GM23338 (cell line): Measurements from ENCODE around the gene FRY. TPM values are rescaled to one million over a fixed set of nuclear protein-coding genes. Genes with fewer than 3 reads are reported as not detected.

ENCODE experiments used
- ATAC-seq: fragments of 200-7000 bp; cut with Tn5 transposase; 3 replicates; pipeline ENCODE4 v1.9.1; 2020
- DNase-seq: peaks from one replicate; pipeline ENCODE4 v3.0.0-alpha.2; 2015; ENCODE audit warnings: low spot score
- H2AFZ ChIP-seq: fragments of 200-600 bp; sonication (generic); 2 replicates; pipeline ENCODE4 v1.8.0; 2016; ENCODE audit warnings: antibody characterized with exemption, mild to moderate bottlenecking, moderate library complexity
- H3F3A ChIP-seq: fragments of 200-600 bp; sonication (generic); replicated peaks from 2 replicates; pipeline ENCODE4 v1.8.0; 2017; ENCODE audit warnings: antibody characterized with exemption, mixed run types, low read depth
- H3K27ac ChIP-seq: fragments of 200-600 bp; sonication (generic); 2 replicates; pipeline ENCODE4 v1.6.1; 2016; ENCODE audit warnings: low read depth
- H3K27me3 ChIP-seq: fragments of 200-600 bp; sonication (generic); 2 replicates; pipeline ENCODE4 v1.8.0; 2016; ENCODE audit warnings: mild to moderate bottlenecking, mixed run types, moderate library complexity; ENCODE audit not compliant: insufficient read depth
- H3K36me3 ChIP-seq: fragments of 200-600 bp; sonication (generic); 2 replicates; pipeline ENCODE4 v1.8.0; 2016; ENCODE audit warnings: mild to moderate bottlenecking; ENCODE audit not compliant: insufficient read depth
- H3K4me1 ChIP-seq: fragments of 200-600 bp; sonication (generic); 2 replicates; pipeline ENCODE4 v1.8.0; 2016; ENCODE audit warnings: mild to moderate bottlenecking, moderate library complexity; ENCODE audit not compliant: insufficient read depth
- H3K4me2 ChIP-seq: fragments of 200-600 bp; sonication (generic); 2 replicates; pipeline ENCODE4 v1.7.1; 2017; ENCODE audit warnings: mixed run types
- H3K4me3 ChIP-seq: fragments of 200-600 bp; sonication (generic); 2 replicates; pipeline ENCODE4 v1.6.1; 2016; ENCODE audit warnings: mixed run types
- H3K79me2 ChIP-seq: fragments of 200-600 bp; sonication (generic); replicated peaks from 2 replicates; pipeline ENCODE4 v1.8.0; 2017; ENCODE audit warnings: mild to moderate bottlenecking; ENCODE audit not compliant: insufficient read depth
- H3K9me2 ChIP-seq: fragments of 200-600 bp; sonication (generic); 2 replicates; pipeline ENCODE4 v1.8.0; 2017; ENCODE audit not compliant: insufficient read depth
- H4K20me1 ChIP-seq: fragments of 200-600 bp; sonication (generic); replicated peaks from 2 replicates; pipeline ENCODE4 v1.8.0; 2017; ENCODE audit warnings: mild to moderate bottlenecking; ENCODE audit not compliant: insufficient read depth
- H3K27ac Mint-ChIP-seq: 2 replicates; pipeline ENCODE4 v1.8.0; 2020; ENCODE audit warnings: inconsistent platforms, mild to moderate bottlenecking, moderate library complexity, mixed read lengths
- H3K27me3 Mint-ChIP-seq: 3 replicates; pipeline ENCODE4 v1.8.0; 2022; ENCODE audit warnings: low read depth, mild to moderate bottlenecking, moderate library complexity, mixed read lengths, inconsistent platforms; ENCODE audit not compliant: insufficient read depth, poor library complexity
- H3K36me3 Mint-ChIP-seq: 3 replicates; pipeline ENCODE4 v1.8.0; 2021; ENCODE audit warnings: low read depth, mild to moderate bottlenecking, inconsistent platforms, moderate library complexity, mixed read lengths
- H3K4me1 Mint-ChIP-seq: 3 replicates; pipeline ENCODE4 v1.8.0; 2020; ENCODE audit warnings: mild to moderate bottlenecking, inconsistent platforms, mixed read lengths
- H3K4me3 Mint-ChIP-seq: 3 replicates; pipeline ENCODE4 v1.8.0; 2021; ENCODE audit warnings: moderate library complexity, mild to moderate bottlenecking, inconsistent platforms, mixed read lengths
- H3K9me3 Mint-ChIP-seq: 3 replicates; pipeline ENCODE4 v1.8.0; 2020; ENCODE audit warnings: moderate library complexity, mild to moderate bottlenecking, inconsistent platforms, mixed read lengths
- CTCF ChIP-seq, 2 experiments: fragments of 200-600 bp in 1 of 2; sonication (generic) in 1 of 2; conservative IDR thresholded peaks; 2 replicates each; pipeline versions ENCODE4 v1.5.1 to v1.6.1; 2016 to 2017; ENCODE audit warnings: antibody characterized with exemption in 2 of 2, low read depth in 2 of 2, mild to moderate bottlenecking in 2 of 2, moderate library complexity in 1 of 2
- ETS1 ChIP-seq: IDR thresholded peaks from 2 replicates; pipeline ENCODE4 v1.6.1; 2016; ENCODE audit warnings: antibody characterized with exemption
- EZH2 ChIP-seq: fragments of 200-600 bp; sonication (generic); IDR thresholded peaks from one replicate; pipeline ENCODE4 v1.8.0; 2017; ENCODE audit warnings: antibody characterized with exemption, mild to moderate bottlenecking, low read depth; ENCODE audit not compliant: unreplicated experiment
- JUNB ChIP-seq: IDR thresholded peaks from one replicate; pipeline ENCODE4 v1.6.1; 2016; ENCODE audit warnings: antibody characterized with exemption; ENCODE audit not compliant: unreplicated experiment
- NANOG ChIP-seq: IDR thresholded peaks from 2 replicates; pipeline ENCODE4 v1.6.1; 2016; ENCODE audit warnings: antibody characterized with exemption, borderline replicate concordance
- POLR2AphosphoS5 ChIP-seq: IDR thresholded peaks from 2 replicates; pipeline ENCODE4 v1.6.1; 2016; ENCODE audit warnings: antibody characterized with exemption, low read depth
- REST ChIP-seq: IDR thresholded peaks from one replicate; pipeline ENCODE4 v1.6.1; 2018; ENCODE audit warnings: antibody characterized with exemption; ENCODE audit not compliant: unreplicated experiment
- STAT1 ChIP-seq: IDR thresholded peaks from one replicate; pipeline ENCODE4 v1.6.1; 2016; ENCODE audit warnings: antibody characterized with exemption; ENCODE audit not compliant: unreplicated experiment
- ZNF114 ChIP-seq: fragments of 250-450 bp; sonication (Bioruptor Pico); IDR thresholded peaks from 2 replicates; pipeline ENCODE4 v1.5.0; 2020; ENCODE audit warnings: mild to moderate bottlenecking, moderate library complexity
- ZNF331 ChIP-seq: fragments of 250-450 bp; sonication (Bioruptor Pico); IDR thresholded peaks from 2 replicates; pipeline ENCODE4 v1.5.0; 2020; ENCODE audit warnings: low read depth, mild to moderate bottlenecking, moderate library complexity
- ZNF462 ChIP-seq: fragments of 250-450 bp; sonication (Bioruptor Pico); IDR thresholded peaks from 2 replicates; pipeline ENCODE4 v1.5.0; 2020; ENCODE audit warnings: mild to moderate bottlenecking, moderate library complexity
- polyA plus RNA-seq: library from polyadenylated mRNA; unstranded; fragments of >200 nt; fragmentation: Nextera tagmentation; extraction: Ambion mirVana; gene quantifications from 2 replicates; pipeline ENCODE4 v1.2.1, GENCODE V29; 2016
- total RNA-seq: library from RNA; depleted of rRNA; stranded (reverse); fragments of >200 nt; shearing (Covaris generic); gene quantifications from 2 replicates; pipeline ENCODE4 v1.2.3, GENCODE V29; 2014

The FRY gene
- total and polyA plus RNA-seq, 2 experiments from 2014 or later = 2.4 to 10.1 TPM

- peaks cover 2% of the 10 kb centered on the region for H3K27me3 Mint-ChIP-seq
- no peaks in the 10 kb centered on the region for H3K36me3 Mint-ChIP-seq
- no peaks in the 10 kb centered on the region for H3K9me3 Mint-ChIP-seq
- H3K79me2 ChIP-seq = no peaks in the 10 kb centered on the region
- H3K4me3 ChIP-seq = no peak overlapping the region
- H2AFZ ChIP-seq = no peak overlapping the region
- ATAC-seq = no peak
- no peaks in the 10 kb centered on the region for H3K36me3 ChIP-seq
- no peaks in the 10 kb centered on the region for H3K27me3 ChIP-seq
- H3K4me2 ChIP-seq = no peak overlapping the region
- no peaks in the 10 kb centered on the region for H3F3A ChIP-seq
- no peak overlapping the region for H3K4me3 Mint-ChIP-seq
- no peaks in the 10 kb centered on the region for H4K20me1 ChIP-seq
- no peaks in the 10 kb centered on the region for H3K9me2 ChIP-seq
- no peaks in the 10 kb centered on the region for H3K4me1 Mint-ChIP-seq
- H3K27ac ChIP-seq = no peak overlapping the region
- H3K27ac Mint-ChIP-seq = no peak overlapping the region
- no peaks in the 10 kb centered on the region for H3K4me1 ChIP-seq
- DNase-seq = no peak
- TF ChIP-seq CTCF (conservative IDR thresholded peaks at IDR 0.05; ENCODE audit: low read depth in 2 of 2) = no peak
- no peak for TF ChIP-seq STAT1
- no peak for TF ChIP-seq JUNB
- no peak for TF ChIP-seq ZNF462 (CRISPR knock-in tag)
- TF ChIP-seq EZH2 = no peak
- no peak for TF ChIP-seq ZNF331 (CRISPR knock-in tag)
- TF ChIP-seq POLR2AphosphoS5 = no peak
- TF ChIP-seq ZNF114 = no peak
- TF ChIP-seq ETS1 = no peak
- no peak for TF ChIP-seq REST
- TF ChIP-seq NANOG = no peak
Observed at GRCh38 chr13:32256243-32256642, 224.7 kb downstream of the FRY start.
